Measurements from ENCODE around the gene C21orf58.
"Not testable (repeated sequence)": the region's sequence is repeated elsewhere in the genome, so short reads cannot be mapped to it uniquely, and the experiment has no call there.

C21orf58 gene

GRCh38 chr21:46323710-46324389, at the start of gene C21orf58, which contains the start of gene PCNT:
C21orf58 (minus strand) TSS chr21:46323870; CDS start chr21:46322738, 1,132 bp downstream.
PCNT (plus strand) TSS chr21:46324156; CDS start chr21:46324229, 73 bp downstream.
- Histone ChIP-seq H3K36me3 (ENCODE audit: insufficient read depth, low read length) (peaks cover 7% of the 10 kb centered on the region), H3K9me3 (ENCODE audit: control insufficient read depth, insufficient read depth, low read length) (no peaks in the 10 kb centered on the region), H3K9ac (ENCODE audit: low read depth, low read length) (peak within 1 kb of the TSS; percentile 100), H3K4me1 (ENCODE audit: insufficient read depth, low read length) (peaks cover 5% of the 10 kb centered on the region)

GRCh38 chr21:46372947-46373346, 49.3 kb upstream of the C21orf58 start:
- not testable (repeated sequence) for H3K4me1 ChIP-seq (ENCODE audit: insufficient read depth, low read length); H3K36me3 ChIP-seq (ENCODE audit: insufficient read depth, low read length); H3K9ac ChIP-seq (ENCODE audit: low read depth, low read length); H3K9me3 ChIP-seq (ENCODE audit: control insufficient read depth, insufficient read depth, low read length)

GRCh38 chr21:46372014-46372485, 48.4 kb upstream of the C21orf58 start:
- Histone ChIP-seq H3K4me1 (ENCODE audit: insufficient read depth, low read length) (no peaks in the 10 kb centered on the region), H3K36me3 (ENCODE audit: insufficient read depth, low read length) (peaks cover 7% of the 10 kb centered on the region)

GRCh38 chr21:46371204-46372013, 47.7 kb upstream of the C21orf58 start:
- Histone ChIP-seq H3K4me1 (ENCODE audit: insufficient read depth, low read length) (no peaks in the 10 kb centered on the region), H3K36me3 (ENCODE audit: insufficient read depth, low read length) (peaks cover 7% of the 10 kb centered on the region), H3K9ac (ENCODE audit: low read depth, low read length) (no peak overlapping the region)

More at GRCh38 chr21:46372014-46372485, 48.4 kb upstream of the C21orf58 start:
- H3K9ac ChIP-seq (ENCODE audit: low read depth, low read length) = no peak overlapping the region
- H3K9me3 ChIP-seq (ENCODE audit: control insufficient read depth, insufficient read depth, low read length) = no peaks in the 10 kb centered on the region

GRCh38 chr21:46369520-46370235, 46.0 kb upstream of the C21orf58 start:
- no peaks in the 10 kb centered on the region for H3K4me1 ChIP-seq (ENCODE audit: insufficient read depth, low read length)
- peaks cover 7% of the 10 kb centered on the region for H3K36me3 ChIP-seq (ENCODE audit: insufficient read depth, low read length)
- no peak overlapping the region for H3K9ac ChIP-seq (ENCODE audit: low read depth, low read length)
- no peaks in the 10 kb centered on the region for H3K9me3 ChIP-seq (ENCODE audit: control insufficient read depth, insufficient read depth, low read length)

More at GRCh38 chr21:46371204-46372013, 47.7 kb upstream of the C21orf58 start:
- H3K9me3 ChIP-seq (ENCODE audit: control insufficient read depth, insufficient read depth, low read length) = no peaks in the 10 kb centered on the region

- Histone ChIP-seq H3K36me3 (ENCODE audit: insufficient read depth, low read length) (peaks cover 7% of the 10 kb centered on the region), H3K4me1 (ENCODE audit: insufficient read depth, low read length) (no peaks in the 10 kb centered on the region), H3K9me3 (ENCODE audit: control insufficient read depth, insufficient read depth, low read length) (no peaks in the 10 kb centered on the region), H3K9ac (ENCODE audit: low read depth, low read length) (no peak overlapping the region)
Measured at GRCh38 chr21:46368533-46369285, 45.0 kb upstream of the C21orf58 start.

GRCh38 chr21:46366966-46367365, 43.3 kb upstream of the C21orf58 start:
- Histone ChIP-seq H3K36me3 (ENCODE audit: insufficient read depth, low read length) (peaks cover 6% of the 10 kb centered on the region), H3K9me3 (ENCODE audit: control insufficient read depth, insufficient read depth, low read length) (no peaks in the 10 kb centered on the region), H3K4me1 (ENCODE audit: insufficient read depth, low read length) (no peaks in the 10 kb centered on the region), H3K9ac (ENCODE audit: low read depth, low read length) (no peak overlapping the region)

- 0 out of 2 replicates have a peak, but pooled peaks cover 3% of the 10 kb centered on the region for H3K36me3 ChIP-seq (ENCODE audit: insufficient read depth, low read length)
- H3K9me3 ChIP-seq (ENCODE audit: control insufficient read depth, insufficient read depth, low read length) = no peaks in the 10 kb centered on the region
- H3K9ac ChIP-seq (ENCODE audit: low read depth, low read length) = no peak overlapping the region
- H3K4me1 ChIP-seq (ENCODE audit: insufficient read depth, low read length) = no peaks in the 10 kb centered on the region
Measured at GRCh38 chr21:46366561-46366960, 42.9 kb upstream of the C21orf58 start.

GRCh38 chr21:46366091-46366490, 42.4 kb upstream of the C21orf58 start:
- no peaks in the 10 kb centered on the region for H3K9me3 ChIP-seq (ENCODE audit: control insufficient read depth, insufficient read depth, low read length)
- H3K4me1 ChIP-seq (ENCODE audit: insufficient read depth, low read length) = no peaks in the 10 kb centered on the region
- H3K9ac ChIP-seq (ENCODE audit: low read depth, low read length) = no peak overlapping the region
- 0 out of 2 replicates have a peak, but pooled peaks cover 3% of the 10 kb centered on the region for H3K36me3 ChIP-seq (ENCODE audit: insufficient read depth, low read length)

- no peaks in the 10 kb centered on the region for H3K4me1 ChIP-seq (ENCODE audit: insufficient read depth, low read length)
- 0 out of 2 replicates have a peak, but pooled peaks cover 3% of the 10 kb centered on the region for H3K36me3 ChIP-seq (ENCODE audit: insufficient read depth, low read length)
- H3K9ac ChIP-seq (ENCODE audit: low read depth, low read length) = no peak overlapping the region
- H3K9me3 ChIP-seq (ENCODE audit: control insufficient read depth, insufficient read depth, low read length) = no peaks in the 10 kb centered on the region
Measured at GRCh38 chr21:46363698-46364097, 40.0 kb upstream of the C21orf58 start.

GRCh38 chr21:46362946-46363345, 39.3 kb upstream of the C21orf58 start:
- Histone ChIP-seq H3K4me1 (ENCODE audit: insufficient read depth, low read length) (no peaks in the 10 kb centered on the region), H3K9me3 (ENCODE audit: control insufficient read depth, insufficient read depth, low read length) (no peaks in the 10 kb centered on the region), H3K36me3 (ENCODE audit: insufficient read depth, low read length) (no peaks in the 10 kb centered on the region), H3K9ac (ENCODE audit: low read depth, low read length) (no peak overlapping the region)

GRCh38 chr21:46361935-46362334, 38.3 kb upstream of the C21orf58 start:
- H3K9me3 ChIP-seq (ENCODE audit: control insufficient read depth, insufficient read depth, low read length) = no peaks in the 10 kb centered on the region
- no peaks in the 10 kb centered on the region for H3K36me3 ChIP-seq (ENCODE audit: insufficient read depth, low read length)
- no peaks in the 10 kb centered on the region for H3K4me1 ChIP-seq (ENCODE audit: insufficient read depth, low read length)
- no peak overlapping the region for H3K9ac ChIP-seq (ENCODE audit: low read depth, low read length)

- Histone ChIP-seq H3K9ac (ENCODE audit: low read depth, low read length) (no peak overlapping the region), H3K9me3 (ENCODE audit: control insufficient read depth, insufficient read depth, low read length) (no peaks in the 10 kb centered on the region), H3K36me3 (ENCODE audit: insufficient read depth, low read length) (no peaks in the 10 kb centered on the region), H3K4me1 (ENCODE audit: insufficient read depth, low read length) (no peaks in the 10 kb centered on the region)
Measured at GRCh38 chr21:46361176-46361575, 37.5 kb upstream of the C21orf58 start.

Measured in ES-I3 (cell line).